Measurements from ENCODE around the gene ROCK2. TPM values are rescaled to one million over a fixed set of nuclear protein-coding genes. Genes with fewer than 3 reads are reported as not detected.

Gene ROCK2
- total RNA-seq (20.6 TPM), polyA plus RNA-seq (10 to 100 TPM in 2 of 4 donors, 1 to 10 TPM in 2; 8.6 to 12.7 (median 10.0) TPM)

DNA sequence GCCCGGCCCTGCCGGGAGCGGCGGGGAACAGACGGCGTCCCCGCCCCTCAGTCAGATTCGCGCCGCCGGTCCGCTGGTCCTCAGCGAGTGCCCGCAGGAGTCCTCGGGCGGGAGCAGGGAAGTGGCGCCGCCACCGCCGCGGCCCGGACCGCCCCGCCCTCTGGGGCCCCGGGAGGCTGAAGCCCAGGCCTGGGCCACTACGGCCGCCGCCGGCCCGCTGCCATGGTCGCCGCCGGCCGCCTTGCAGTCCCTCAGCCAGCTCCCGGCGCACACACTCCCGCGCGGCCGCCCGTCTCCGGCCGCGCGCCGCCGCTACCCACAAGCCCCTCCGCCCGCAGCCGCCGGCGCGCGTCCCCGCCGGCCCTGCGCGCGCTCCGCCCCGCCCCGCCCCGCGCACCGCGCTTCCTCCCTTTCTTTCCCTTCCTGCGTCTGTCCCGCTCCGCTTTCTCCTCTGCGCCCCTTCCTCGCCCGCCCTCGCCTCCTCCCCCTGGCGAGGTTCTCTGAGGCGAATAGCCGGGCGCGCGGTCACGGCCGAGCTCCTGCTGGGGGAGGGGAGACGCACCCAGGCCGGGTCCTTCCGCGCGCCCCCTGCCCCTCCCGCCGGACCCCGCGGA is at the start of gene ROCK2:
TSS of gene ROCK2 (minus strand) at position 295 of the 614 bp plus-strand sequence. CDS start 500 bp downstream, outside the sequence.
- Histone ChIP-seq H3K27me3 (ENCODE audit: control insufficient read depth, insufficient read depth, low read length) (no peaks in the 10 kb centered on the region), H3K9me3 (ENCODE audit: control insufficient read depth in 2 of 2, low read length in 2 of 2) (no peaks in the 10 kb centered on the region), H3K36me3 (ENCODE audit: control insufficient read depth, insufficient read depth, low read length) (no peaks in the 10 kb centered on the region), H3K4me3 (ENCODE audit: low read depth, low read length) (peak within 1 kb of the TSS; percentile 85), H3K27ac (ENCODE audit: insufficient read depth, low read length, poor library complexity, severe bottlenecking) (peak within 1 kb of the TSS; percentile 23), H3K4me1 (ENCODE audit: control insufficient read depth, insufficient read depth, low read length, poor library complexity, severe bottlenecking) (peaks cover 42% of the 10 kb centered on the region)
- Mint-ChIP-seq H3K27ac (peak within 1 kb of the TSS; percentile 75 to 98 (median 92)), H3K9me3 (peaks cover 0 to 2% (median 0%) of the 10 kb centered on the region in 7 donors), H3K27me3 (peaks cover under 1% of the 10 kb centered on the region), H3K4me3 (peak within 1 kb of the TSS; percentile 93 to 100 (median 97)), H3K4me1 (peaks cover 22 to 43% (median 36%) of the 10 kb centered on the region in 4 donors), H3K36me3 (no peaks in the 10 kb centered on the region)
- ATAC-seq (ENCODE audit: low read depth in 2 of 2), result peak; percentile 59 to 66
- DNase-seq, result peak; percentile 56 to 68 (median 61)

DNA sequence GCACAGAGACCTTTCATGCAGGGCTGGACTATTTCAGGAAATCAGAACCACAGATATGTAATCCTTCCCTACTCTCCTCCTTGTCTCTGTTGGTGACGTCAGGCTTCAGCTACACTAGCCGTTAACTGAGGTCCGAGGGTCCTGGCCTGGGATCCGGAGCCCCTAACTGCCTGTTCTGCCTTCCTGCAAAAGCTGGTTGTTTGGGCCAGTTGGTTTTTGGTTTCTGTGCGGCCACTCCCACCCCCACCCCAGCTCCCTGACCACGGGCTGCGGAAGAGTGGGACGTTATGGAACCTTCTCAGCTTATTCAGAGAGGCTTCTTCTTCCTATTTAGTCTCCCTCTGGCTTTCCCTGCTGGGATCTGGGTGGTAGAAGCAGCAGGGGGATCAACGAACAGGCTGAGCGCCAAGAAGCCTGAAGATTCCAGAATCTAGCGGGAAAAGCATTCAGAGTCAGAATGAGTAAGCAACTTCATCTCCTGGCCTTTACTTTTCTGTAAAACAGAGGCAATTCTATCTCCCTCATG is 49.3 kb upstream of the ROCK2 start:
- no peak overlapping the region for H3K4me3 ChIP-seq (ENCODE audit: low read depth, low read length)
- no peaks in the 10 kb centered on the region for H3K36me3 ChIP-seq (ENCODE audit: control insufficient read depth, insufficient read depth, low read length)
- no peak overlapping the region for H3K27ac ChIP-seq (ENCODE audit: insufficient read depth, low read length, poor library complexity, severe bottlenecking)
- H3K4me3 Mint-ChIP-seq, result no peak overlapping the region
- no peaks in the 10 kb centered on the region for H3K9me3 ChIP-seq (ENCODE audit: control insufficient read depth in 2 of 2, low read length in 2 of 2)
- no peaks in the 10 kb centered on the region for H3K9me3 Mint-ChIP-seq
- peaks cover 8% of the 10 kb centered on the region for H3K27me3 Mint-ChIP-seq
- no peaks in the 10 kb centered on the region for H3K36me3 Mint-ChIP-seq
- no peaks in the 10 kb centered on the region for H3K27me3 ChIP-seq (ENCODE audit: control insufficient read depth, insufficient read depth, low read length)
- no peaks in the 10 kb centered on the region for H3K4me1 Mint-ChIP-seq
- no peak overlapping the region for H3K27ac Mint-ChIP-seq
- ATAC-seq (ENCODE audit: low read depth in 2 of 2) (no peak), DNase-seq (no peak)
- no peaks in the 10 kb centered on the region for H3K4me1 ChIP-seq (ENCODE audit: control insufficient read depth, insufficient read depth, low read length, poor library complexity, severe bottlenecking)

DNA sequence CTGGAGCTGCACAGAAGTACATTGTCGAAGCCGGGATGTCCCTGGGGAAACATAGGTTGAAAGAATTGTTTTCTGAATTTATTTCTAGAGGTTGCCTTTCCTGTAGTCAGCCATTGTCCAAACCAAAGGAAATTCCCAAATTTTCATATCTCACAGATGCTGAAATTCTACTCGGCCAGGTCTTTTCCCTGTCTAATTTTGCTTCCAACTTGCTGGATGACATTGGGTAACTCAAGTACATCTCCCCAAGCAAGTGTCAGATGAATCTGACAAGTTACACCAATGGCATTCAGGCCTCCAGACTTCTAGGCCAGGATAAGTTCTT is 47.5 kb upstream of the ROCK2 start:
- H3K4me3 ChIP-seq (ENCODE audit: low read depth, low read length), result no peak overlapping the region
- H3K9me3 Mint-ChIP-seq, result no peaks in the 10 kb centered on the region
- no peaks in the 10 kb centered on the region for H3K36me3 Mint-ChIP-seq
- no peaks in the 10 kb centered on the region for H3K27me3 Mint-ChIP-seq
- H3K9me3 ChIP-seq (ENCODE audit: control insufficient read depth in 2 of 2, low read length in 2 of 2), result no peaks in the 10 kb centered on the region
- no peak overlapping the region for H3K27ac Mint-ChIP-seq
- H3K27me3 ChIP-seq (ENCODE audit: control insufficient read depth, insufficient read depth, low read length), result no peaks in the 10 kb centered on the region
- ATAC-seq (ENCODE audit: low read depth in 2 of 2), result no peak
- H3K4me1 ChIP-seq (ENCODE audit: control insufficient read depth, insufficient read depth, low read length, poor library complexity, severe bottlenecking), result no peaks in the 10 kb centered on the region
- H3K4me3 Mint-ChIP-seq, result no peak overlapping the region
- H3K27ac ChIP-seq (ENCODE audit: insufficient read depth, low read length, poor library complexity, severe bottlenecking), result no peak overlapping the region
- no peak for DNase-seq
- no peaks in the 10 kb centered on the region for H3K4me1 Mint-ChIP-seq
- no peaks in the 10 kb centered on the region for H3K36me3 ChIP-seq (ENCODE audit: control insufficient read depth, insufficient read depth, low read length)

DNA sequence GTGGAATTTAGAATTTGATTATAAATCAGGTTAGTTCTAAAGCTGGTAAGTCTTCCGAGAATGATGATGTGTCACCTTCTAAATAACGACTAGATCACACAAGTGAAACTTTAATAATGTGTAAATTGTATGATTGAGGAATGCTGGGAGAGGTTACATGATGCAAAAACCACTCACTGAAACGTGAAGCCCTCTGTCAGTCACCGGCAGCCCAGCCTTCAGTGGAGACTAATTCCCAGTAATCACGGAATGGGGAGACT is 45.9 kb upstream of the ROCK2 start:
- Histone ChIP-seq H3K4me1 (ENCODE audit: control insufficient read depth, insufficient read depth, low read length, poor library complexity, severe bottlenecking) (no peaks in the 10 kb centered on the region), H3K27ac (ENCODE audit: insufficient read depth, low read length, poor library complexity, severe bottlenecking) (no peak overlapping the region), H3K4me3 (ENCODE audit: low read depth, low read length) (no peak overlapping the region), H3K9me3 (ENCODE audit: control insufficient read depth in 2 of 2, low read length in 2 of 2) (no peaks in the 10 kb centered on the region), H3K27me3 (ENCODE audit: control insufficient read depth, insufficient read depth, low read length) (no peaks in the 10 kb centered on the region), H3K36me3 (ENCODE audit: control insufficient read depth, insufficient read depth, low read length) (no peaks in the 10 kb centered on the region)
- Mint-ChIP-seq H3K36me3 (no peaks in the 10 kb centered on the region), H3K9me3 (no peaks in the 10 kb centered on the region), H3K27me3 (no peaks in the 10 kb centered on the region), H3K4me1 (no peaks in the 10 kb centered on the region), H3K27ac (no peak overlapping the region), H3K4me3 (no peak overlapping the region)
- DNase-seq (no peak), ATAC-seq (ENCODE audit: low read depth in 2 of 2) (no peak)

DNA sequence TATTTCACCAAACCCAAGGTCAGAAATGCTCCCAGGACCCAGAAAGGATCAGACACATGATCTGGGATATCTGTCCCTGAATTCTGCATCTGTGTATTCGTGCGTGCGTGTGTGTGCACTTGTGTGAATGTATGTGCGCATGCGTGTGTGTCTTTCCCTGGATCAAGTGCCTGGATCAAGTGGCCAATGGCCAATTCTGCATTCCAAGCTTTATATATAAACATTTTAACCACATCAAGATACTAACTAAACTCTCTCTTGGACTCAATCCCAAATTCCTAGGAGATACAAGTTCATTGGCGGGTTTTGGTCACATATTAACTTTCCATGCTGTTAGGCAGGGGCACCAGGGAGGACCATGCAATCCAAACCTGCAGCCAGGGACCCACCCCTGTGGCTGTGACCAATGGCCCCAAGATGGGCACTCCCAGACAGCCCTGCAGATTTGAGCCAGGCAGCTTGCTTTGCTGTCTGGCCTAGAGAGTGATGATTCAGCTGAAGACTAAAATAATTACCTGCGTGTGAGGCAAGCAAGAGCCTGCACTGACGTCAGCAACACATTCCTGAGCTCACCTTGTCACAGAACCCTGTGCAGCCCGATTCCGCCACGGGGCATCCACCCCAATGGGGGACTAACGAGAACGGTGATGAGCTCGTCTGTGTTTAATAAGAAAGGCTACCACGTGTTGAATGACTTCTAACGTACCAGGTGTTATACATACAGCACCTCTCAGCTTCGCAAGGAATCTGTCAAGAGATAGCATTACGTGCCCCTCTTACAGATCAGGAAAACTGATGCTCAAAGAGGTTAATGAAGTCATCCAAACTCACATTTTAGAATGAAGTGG is 45.3 kb upstream of the ROCK2 start:
- no peak for ATAC-seq (ENCODE audit: low read depth in 2 of 2)
- Mint-ChIP-seq H3K27ac (no peak overlapping the region), H3K9me3 (no peaks in the 10 kb centered on the region), H3K36me3 (no peaks in the 10 kb centered on the region), H3K4me3 (no peak overlapping the region), H3K4me1 (no peaks in the 10 kb centered on the region), H3K27me3 (no peaks in the 10 kb centered on the region)
- no peaks in the 10 kb centered on the region for H3K9me3 ChIP-seq (ENCODE audit: control insufficient read depth in 2 of 2, low read length in 2 of 2)
- no peak overlapping the region for H3K4me3 ChIP-seq (ENCODE audit: low read depth, low read length)
- no peaks in the 10 kb centered on the region for H3K36me3 ChIP-seq (ENCODE audit: control insufficient read depth, insufficient read depth, low read length)
- H3K27me3 ChIP-seq (ENCODE audit: control insufficient read depth, insufficient read depth, low read length), result no peaks in the 10 kb centered on the region
- no peaks in the 10 kb centered on the region for H3K4me1 ChIP-seq (ENCODE audit: control insufficient read depth, insufficient read depth, low read length, poor library complexity, severe bottlenecking)
- DNase-seq, result no peak
- no peak overlapping the region for H3K27ac ChIP-seq (ENCODE audit: insufficient read depth, low read length, poor library complexity, severe bottlenecking)

DNA sequence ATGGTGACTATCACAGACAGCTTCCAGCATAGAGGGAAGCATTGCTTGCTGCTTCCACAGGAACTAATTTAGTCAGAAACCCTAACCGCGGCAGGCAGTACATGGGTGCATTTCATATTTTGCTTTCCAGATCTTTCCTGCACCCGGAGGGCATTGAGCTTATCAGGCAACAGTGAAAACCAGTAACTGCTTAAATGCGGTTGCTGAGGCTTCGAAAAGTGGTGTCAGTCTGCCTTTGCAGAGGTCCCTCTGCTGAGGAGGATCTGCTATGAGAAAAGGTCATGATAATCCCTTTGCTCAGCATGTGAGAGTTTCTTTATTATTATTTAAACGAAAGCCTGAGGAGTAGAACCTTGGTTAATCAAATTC is 44.6 kb upstream of the ROCK2 start:
- no peaks in the 10 kb centered on the region for H3K9me3 ChIP-seq (ENCODE audit: control insufficient read depth in 2 of 2, low read length in 2 of 2)
- ATAC-seq (ENCODE audit: low read depth in 2 of 2) (no peak), DNase-seq (no peak)
- no peaks in the 10 kb centered on the region for H3K27me3 ChIP-seq (ENCODE audit: control insufficient read depth, insufficient read depth, low read length)
- no peaks in the 10 kb centered on the region for H3K36me3 ChIP-seq (ENCODE audit: control insufficient read depth, insufficient read depth, low read length)
- no peaks in the 10 kb centered on the region for H3K9me3 Mint-ChIP-seq
- H3K27ac Mint-ChIP-seq, result no peak overlapping the region
- H3K36me3 Mint-ChIP-seq, result no peaks in the 10 kb centered on the region
- no peak overlapping the region for H3K27ac ChIP-seq (ENCODE audit: insufficient read depth, low read length, poor library complexity, severe bottlenecking)
- no peak overlapping the region for H3K4me3 Mint-ChIP-seq
- no peaks in the 10 kb centered on the region for H3K4me1 ChIP-seq (ENCODE audit: control insufficient read depth, insufficient read depth, low read length, poor library complexity, severe bottlenecking)
- H3K4me1 Mint-ChIP-seq, result no peaks in the 10 kb centered on the region
- no peak overlapping the region for H3K4me3 ChIP-seq (ENCODE audit: low read depth, low read length)
- no peaks in the 10 kb centered on the region for H3K27me3 Mint-ChIP-seq

DNA sequence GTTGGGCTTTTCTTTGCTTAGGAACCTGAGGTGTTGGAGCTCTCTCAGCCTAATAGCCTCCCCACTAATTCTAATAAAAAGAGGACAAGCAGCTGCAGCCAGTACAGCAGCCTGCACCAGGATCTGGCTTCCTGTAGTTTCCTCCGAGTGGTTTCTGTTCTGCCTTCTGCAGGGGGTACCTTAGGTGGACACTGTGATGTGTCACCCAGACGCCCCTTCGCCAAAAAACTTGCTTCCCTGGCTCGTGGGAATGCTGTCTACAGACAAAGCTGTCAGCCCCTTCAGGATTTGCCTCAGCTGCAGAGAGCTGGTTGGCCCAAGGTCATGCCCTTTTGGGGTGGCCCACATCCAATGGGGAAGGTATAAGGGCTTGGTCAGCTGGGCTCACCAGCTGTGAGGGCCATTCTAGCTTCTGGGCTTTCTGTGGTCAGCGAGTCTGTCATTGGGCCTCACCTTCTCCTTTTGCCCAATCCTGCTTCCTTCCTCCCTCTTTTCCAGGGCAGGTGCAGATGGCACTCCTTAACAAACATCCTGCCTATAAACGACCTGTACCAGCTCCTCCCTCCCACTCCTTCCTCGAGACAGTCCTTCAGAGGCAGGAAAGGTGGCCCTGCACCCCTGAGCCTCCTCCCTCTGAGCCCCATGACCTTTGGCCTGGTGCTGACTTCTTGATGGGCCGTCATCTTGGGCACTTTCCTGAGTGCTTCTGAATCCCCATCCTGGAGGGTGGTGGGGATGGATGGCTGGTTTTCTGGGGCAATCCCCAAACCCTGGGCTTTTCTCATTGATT is 44.0 kb upstream of the ROCK2 start:
- no peak for ATAC-seq (ENCODE audit: low read depth in 2 of 2)
- Histone ChIP-seq H3K4me3 (ENCODE audit: low read depth, low read length) (no peak overlapping the region), H3K4me1 (ENCODE audit: control insufficient read depth, insufficient read depth, low read length, poor library complexity, severe bottlenecking) (no peaks in the 10 kb centered on the region), H3K36me3 (ENCODE audit: control insufficient read depth, insufficient read depth, low read length) (no peaks in the 10 kb centered on the region), H3K27me3 (ENCODE audit: control insufficient read depth, insufficient read depth, low read length) (no peaks in the 10 kb centered on the region), H3K27ac (ENCODE audit: insufficient read depth, low read length, poor library complexity, severe bottlenecking) (no peak overlapping the region), H3K9me3 (ENCODE audit: control insufficient read depth in 2 of 2, low read length in 2 of 2) (no peaks in the 10 kb centered on the region)
- H3K27me3 Mint-ChIP-seq, result no peaks in the 10 kb centered on the region
- H3K36me3 Mint-ChIP-seq, result no peaks in the 10 kb centered on the region
- H3K9me3 Mint-ChIP-seq, result no peaks in the 10 kb centered on the region
- H3K4me3 Mint-ChIP-seq, result no peak overlapping the region
- H3K4me1 Mint-ChIP-seq, result no peaks in the 10 kb centered on the region
- no peak overlapping the region for H3K27ac Mint-ChIP-seq
- DNase-seq, result no peak
